Pons (tissue), 1 donor: ENCODE measurements around the gene ARG2.
A peak's percentile ranks its signal among the peaks of the same experiment; 100 is the strongest.

ENCODE experiments used
- DNase-seq: peaks from one replicate; pipeline ENCODE4 v3.0.0-alpha.2; 2016; ENCODE audit warnings: low spot score

The ARG2 gene

GRCh38 chr14:67619446-67620216, at the start of gene ARG2:
TSS of gene ARG2 (plus strand) at chr14:67619920. CDS start at chr14:67619978, 58 bp downstream.
- peak; percentile 92 for DNase-seq

GRCh38 chr14:67570453-67570852, 49.3 kb upstream of the ARG2 start:
- DNase-seq: peak; percentile 69

GRCh38 chr14:67571275-67571990, 48.3 kb upstream of the ARG2 start:
- peak; percentile 76 for DNase-seq

- DNase-seq: no peak
Measured at GRCh38 chr14:67571991-67572323, 47.8 kb upstream of the ARG2 start.

GRCh38 chr14:67572608-67573007, 47.1 kb upstream of the ARG2 start:
- no peak for DNase-seq

GRCh38 chr14:67573228-67574010, 46.3 kb upstream of the ARG2 start:
- no peak for DNase-seq

GRCh38 chr14:67574156-67574555, 45.6 kb upstream of the ARG2 start:
- no peak for DNase-seq

GRCh38 chr14:67574806-67575205, 44.9 kb upstream of the ARG2 start:
- DNase-seq: no peak

- DNase-seq: no peak
Measured at GRCh38 chr14:67575684-67576083, 44.0 kb upstream of the ARG2 start.

GRCh38 chr14:67576216-67576955, 43.3 kb upstream of the ARG2 start:
- no peak for DNase-seq

- DNase-seq: no peak
Measured at GRCh38 chr14:67577181-67577808, 42.4 kb upstream of the ARG2 start.

- DNase-seq: no peak
Measured at GRCh38 chr14:67577909-67578749, 41.6 kb upstream of the ARG2 start.

GRCh38 chr14:67579040-67579439, 40.7 kb upstream of the ARG2 start:
- DNase-seq: no peak

GRCh38 chr14:67579636-67580035, 40.1 kb upstream of the ARG2 start:
- no peak for DNase-seq

GRCh38 chr14:67580336-67581171, 39.2 kb upstream of the ARG2 start:
- DNase-seq: no peak

GRCh38 chr14:67581643-67582042, 38.1 kb upstream of the ARG2 start:
- no peak for DNase-seq

- DNase-seq: no peak
Measured at GRCh38 chr14:67582061-67582460, 37.7 kb upstream of the ARG2 start.

GRCh38 chr14:67583711-67584644, 35.7 kb upstream of the ARG2 start:
- peak; percentile 56 for DNase-seq

- no peak for DNase-seq
Measured at GRCh38 chr14:67584978-67585377, 34.7 kb upstream of the ARG2 start.
